Retinal pigment epithelial cell (primary cell): ENCODE measurements around the gene SCN3B.

Experiments
- DNase-seq: peaks from one replicate; pipeline ENCODE4 v3.0.0-alpha.2; 2010; ENCODE audit warnings: low read depth
- H3K4me3 ChIP-seq: 2 replicates; pipeline ENCODE4 v1.5.1; 2011; ENCODE audit warnings: mild to moderate bottlenecking, low read length, control low read depth, moderate library complexity
- CTCF ChIP-seq: conservative IDR thresholded peaks from 2 replicates; pipeline ENCODE4 v1.5.1; 2011; ENCODE audit warnings: low read depth, low read length, control low read depth, inconsistent platforms

Gene SCN3B, protein sequence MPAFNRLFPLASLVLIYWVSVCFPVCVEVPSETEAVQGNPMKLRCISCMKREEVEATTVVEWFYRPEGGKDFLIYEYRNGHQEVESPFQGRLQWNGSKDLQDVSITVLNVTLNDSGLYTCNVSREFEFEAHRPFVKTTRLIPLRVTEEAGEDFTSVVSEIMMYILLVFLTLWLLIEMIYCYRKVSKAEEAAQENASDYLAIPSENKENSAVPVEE

GRCh38 chr11:123654566-123655081 lies at the start of gene SCN3B:
SCN3B (minus strand) TSS chr11:123654624; CDS start chr11:123653801, 823 bp downstream.
- peak within 1 kb of the TSS; percentile 57 for H3K4me3 ChIP-seq
- peak; percentile 45 for DNase-seq
- TF ChIP-seq CTCF: no peak

- H3K4me3 ChIP-seq: no peak overlapping the region
- DNase-seq: no peak
- TF ChIP-seq CTCF: no peak
These were observed 48.3 kb upstream of the SCN3B start for GRCh38 chr11:123702696-123703095.

GRCh38 chr11:123702139-123702538 lies 47.7 kb upstream of the SCN3B start:
- no peak overlapping the region for H3K4me3 ChIP-seq
- no peak for DNase-seq
- TF ChIP-seq CTCF: no peak

GRCh38 chr11:123700772-123701171 lies 46.3 kb upstream of the SCN3B start:
- no peak for DNase-seq
- TF ChIP-seq CTCF: no peak
- no peak overlapping the region for H3K4me3 ChIP-seq

DNA sequence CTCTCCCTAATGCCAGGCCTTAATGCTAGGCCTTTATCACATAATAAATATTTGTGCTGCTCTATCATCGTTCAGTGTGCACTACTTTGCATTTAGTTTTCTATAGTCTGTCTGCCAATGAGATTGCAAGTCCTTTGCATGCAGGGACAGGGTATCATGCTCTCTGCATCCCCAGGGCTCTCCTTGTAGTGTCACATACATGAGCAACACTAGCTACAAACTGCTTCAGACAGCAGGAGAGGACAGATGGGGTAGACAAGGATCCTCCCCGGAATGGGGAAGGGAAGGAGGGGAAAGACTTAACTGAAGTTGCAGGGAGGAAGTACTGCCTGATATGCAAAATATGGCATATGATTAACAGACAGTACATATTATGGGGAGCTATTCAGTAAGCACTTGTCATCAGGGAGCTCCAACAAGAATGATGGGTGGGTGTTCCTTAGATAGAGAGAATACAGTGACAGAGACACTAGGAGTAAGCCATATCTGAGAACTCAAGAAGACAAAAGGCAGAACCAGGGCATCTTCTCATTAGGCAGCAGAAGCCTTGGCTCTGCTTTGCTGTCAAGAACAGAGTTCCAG lies 44.2 kb upstream of the SCN3B start:
- H3K4me3 ChIP-seq: no peak overlapping the region
- TF ChIP-seq CTCF: no peak
- no peak for DNase-seq

- no peak for DNase-seq
- H3K4me3 ChIP-seq: no peak overlapping the region
- peak; percentile 16 for TF ChIP-seq CTCF
These were observed 41.8 kb upstream of the SCN3B start for GRCh38 chr11:123696183-123696582.

GRCh38 chr11:123695231-123695630 lies 40.8 kb upstream of the SCN3B start:
- H3K4me3 ChIP-seq: no peak overlapping the region
- no peak for TF ChIP-seq CTCF
- no peak for DNase-seq
